ENCODE data around the gene PHLDB2.

PHLDB2 gene

DNA sequence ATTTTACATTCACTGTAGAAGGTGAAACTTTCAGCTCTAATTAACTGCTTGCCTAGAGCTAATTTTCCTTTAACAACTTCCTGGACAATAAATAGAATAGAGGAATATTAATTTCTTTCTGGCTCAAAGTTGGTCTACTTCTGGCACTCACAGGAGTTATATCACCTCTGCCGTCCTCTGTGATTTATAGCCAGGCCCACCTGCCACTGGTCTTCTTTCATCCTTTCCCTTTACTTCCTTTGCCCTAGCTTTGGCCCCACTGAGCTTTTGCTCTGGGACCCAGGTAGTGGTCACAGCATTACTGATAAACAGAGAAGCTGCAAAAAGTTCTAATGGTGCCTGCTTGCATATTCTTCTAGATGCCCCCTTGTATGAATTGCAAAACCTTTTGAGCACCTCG, 70.4 kb downstream of the PHLDB2 start:
- DNase-seq, result no peak

DNA sequence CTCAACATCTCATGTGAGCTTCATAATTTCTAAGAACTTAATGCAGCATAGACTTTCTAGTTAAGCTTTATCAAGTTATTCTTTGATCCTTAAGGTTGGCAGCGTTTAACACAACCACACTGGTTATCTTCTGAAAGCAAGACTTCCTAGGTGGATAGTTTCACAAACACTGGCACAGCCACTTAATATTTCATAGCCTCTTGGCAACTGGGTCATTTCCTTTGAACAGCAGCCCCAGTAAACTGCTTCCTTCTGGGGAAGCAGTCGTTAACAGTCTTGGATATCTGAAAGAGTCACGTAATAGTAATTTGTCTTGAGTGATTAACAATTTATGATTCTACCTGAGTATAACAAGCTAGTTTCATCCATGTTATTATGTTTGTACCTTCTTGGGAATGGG, 73.9 kb downstream of the PHLDB2 start:
- DNase-seq, result no peak

DNA sequence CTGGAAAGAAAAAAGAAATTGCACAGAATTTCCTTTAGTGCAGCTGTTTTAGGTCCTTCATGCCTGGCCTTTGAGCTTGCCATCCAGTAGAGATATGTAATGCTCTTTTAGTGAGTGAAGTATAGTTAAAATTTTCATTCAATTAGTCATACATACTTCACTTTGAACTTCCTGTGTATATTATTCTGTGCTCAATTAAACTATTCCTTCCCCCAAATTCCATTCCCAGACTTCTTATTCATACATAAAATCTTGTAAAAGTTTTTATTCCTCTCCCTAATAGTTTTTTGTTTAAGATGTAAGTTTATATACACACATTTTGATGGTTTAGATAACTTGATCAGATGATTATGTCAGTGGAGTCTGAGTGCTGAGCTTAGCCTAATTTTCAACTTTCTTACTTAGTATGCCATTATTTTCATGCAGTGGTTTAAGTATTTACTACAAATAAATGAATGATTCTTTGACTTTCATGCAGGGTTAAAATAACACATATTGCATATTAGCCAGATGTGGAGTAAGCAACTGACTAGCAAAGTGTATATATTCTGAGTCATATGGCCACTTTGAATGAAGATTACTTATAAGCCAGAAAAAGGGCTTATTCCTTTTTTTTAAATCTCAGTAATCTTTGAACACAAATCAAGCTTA, 77.3 kb downstream of the PHLDB2 start:
- no peak for DNase-seq

DNA sequence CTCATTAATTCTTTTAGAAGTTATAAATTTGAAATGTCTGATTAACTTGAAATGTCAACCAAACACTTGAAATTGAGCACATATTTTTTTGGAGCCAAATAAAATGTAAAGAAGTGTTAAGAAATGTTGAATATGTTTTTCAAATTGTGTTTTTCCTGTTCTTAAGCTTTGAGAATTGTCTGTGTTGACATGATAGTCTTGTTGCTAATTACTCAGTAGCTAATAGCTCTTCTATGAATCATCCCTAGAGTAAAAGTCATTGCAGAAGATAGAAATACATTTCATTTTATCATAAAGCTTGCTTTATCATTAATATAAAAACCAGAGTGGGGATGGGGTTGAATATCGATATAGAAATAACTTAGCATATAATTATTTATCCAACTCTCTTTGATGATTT, 77.9 kb downstream of the PHLDB2 start:
- DNase-seq, result no peak

DNA sequence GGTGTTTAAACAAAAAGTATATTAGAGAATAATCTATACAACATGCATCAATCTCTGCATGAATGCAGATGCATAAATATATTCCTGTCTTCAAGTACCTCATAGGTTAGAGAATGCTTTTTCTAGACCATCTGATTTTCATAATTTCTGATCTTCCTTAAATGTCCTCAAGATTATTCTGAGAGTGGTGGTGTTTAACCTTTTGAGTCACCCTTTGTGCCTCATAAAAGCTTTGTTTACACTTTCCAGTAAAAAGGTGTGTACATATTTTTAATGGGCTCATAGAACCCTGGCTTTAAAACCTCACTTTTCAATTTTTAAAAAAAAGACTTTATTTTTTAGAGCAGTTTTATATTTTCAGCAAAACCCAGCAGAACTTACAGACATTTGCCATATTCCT, 78.8 kb downstream of the PHLDB2 start:
- no peak for DNase-seq

DNA sequence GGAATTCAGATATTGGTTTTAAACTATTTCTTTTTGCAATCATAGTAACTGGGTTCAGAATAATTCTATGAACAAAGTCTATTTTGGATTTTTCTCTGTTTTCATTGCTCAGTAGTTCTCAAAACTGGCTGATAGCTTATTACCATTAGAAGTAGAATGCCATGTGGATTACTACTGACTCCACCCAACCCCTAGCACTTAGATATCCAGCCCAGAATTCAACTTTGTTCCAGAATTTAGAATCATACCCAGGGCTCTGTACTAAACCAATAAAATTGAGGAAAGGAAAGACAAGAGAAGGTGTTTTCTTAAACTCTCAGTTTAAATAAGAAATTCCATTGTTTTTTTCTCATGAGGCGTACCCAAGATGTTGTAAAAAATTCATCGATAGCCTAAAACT, 80.8 kb downstream of the PHLDB2 start:
- no peak for DNase-seq

DNA sequence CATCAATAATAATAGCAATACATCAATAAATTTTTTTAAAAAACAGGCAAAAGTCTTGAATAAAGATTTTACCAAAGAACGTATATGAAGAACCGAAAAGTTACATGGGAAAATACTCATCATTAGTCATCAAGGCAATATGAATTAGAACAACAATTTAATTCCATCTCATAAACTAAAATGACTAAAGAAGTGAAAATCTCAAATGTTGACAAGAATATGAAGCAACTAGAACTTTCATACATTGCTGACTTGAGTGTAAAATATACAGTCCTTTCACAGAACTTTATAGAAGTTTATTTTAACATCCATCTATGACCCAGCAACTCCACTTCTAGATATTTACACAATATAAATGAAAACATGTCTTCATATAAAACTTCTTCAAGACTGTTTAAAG, 84.5 kb downstream of the PHLDB2 start:
- DNase-seq, result no peak

DNA sequence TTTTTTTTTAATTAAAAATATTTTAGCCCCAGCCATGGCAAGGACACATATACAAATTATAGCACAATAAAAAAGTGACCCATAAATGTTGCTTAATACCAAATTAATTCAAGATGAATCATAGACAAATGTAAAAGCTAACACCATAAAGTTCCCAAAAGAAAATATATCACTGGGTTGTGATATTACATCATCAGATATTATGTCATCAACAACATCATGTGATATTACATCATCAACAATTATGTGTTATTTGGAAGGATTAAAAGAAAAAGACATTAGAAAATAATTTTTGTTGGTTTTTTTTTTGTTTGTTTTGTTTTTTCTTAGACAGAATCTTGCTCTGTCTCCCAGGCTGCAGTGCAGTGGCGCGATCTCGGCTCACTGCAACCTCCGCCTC, 85.3 kb downstream of the PHLDB2 start:
- no peak for DNase-seq

DNA sequence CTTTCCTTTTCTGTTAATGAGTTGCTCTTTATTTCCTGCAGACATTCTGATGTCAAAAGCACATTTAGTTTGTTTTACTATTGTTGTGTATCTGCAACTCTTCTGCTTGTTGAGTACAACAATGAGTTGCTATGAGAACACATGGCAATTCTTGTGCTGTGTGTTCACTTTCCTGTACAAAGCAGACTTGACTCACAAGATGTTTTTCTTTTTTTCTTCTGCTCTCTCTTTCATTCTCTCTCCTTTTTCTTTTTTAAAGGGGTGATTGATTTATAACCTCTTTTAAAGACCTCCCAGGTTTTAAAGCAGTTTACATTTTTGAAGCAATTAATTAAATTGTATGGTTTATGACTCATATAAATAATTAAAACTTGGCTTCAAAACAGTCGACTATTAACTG, 88.2 kb downstream of the PHLDB2 start:
- no peak for DNase-seq

DNA sequence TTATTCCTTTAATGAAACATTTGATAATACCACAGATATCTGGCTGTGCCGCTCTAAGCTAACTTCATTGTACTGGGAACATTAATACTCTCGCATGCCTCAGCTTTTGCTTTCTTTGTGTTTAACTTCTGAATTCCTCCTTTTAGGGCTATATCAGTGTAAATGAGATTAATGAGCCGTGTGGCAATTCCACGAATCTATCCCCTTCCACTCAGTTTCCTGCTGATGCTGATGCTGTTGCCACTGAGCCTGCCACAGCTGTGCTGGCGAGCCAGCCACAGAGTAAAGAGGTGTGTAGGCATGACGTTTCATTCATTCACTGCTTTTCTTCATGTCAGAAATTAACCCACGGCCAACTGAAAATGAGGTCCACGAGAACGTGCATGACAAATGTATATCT, 89.7 kb downstream of the PHLDB2 start:
- DNase-seq, result no peak

DNA sequence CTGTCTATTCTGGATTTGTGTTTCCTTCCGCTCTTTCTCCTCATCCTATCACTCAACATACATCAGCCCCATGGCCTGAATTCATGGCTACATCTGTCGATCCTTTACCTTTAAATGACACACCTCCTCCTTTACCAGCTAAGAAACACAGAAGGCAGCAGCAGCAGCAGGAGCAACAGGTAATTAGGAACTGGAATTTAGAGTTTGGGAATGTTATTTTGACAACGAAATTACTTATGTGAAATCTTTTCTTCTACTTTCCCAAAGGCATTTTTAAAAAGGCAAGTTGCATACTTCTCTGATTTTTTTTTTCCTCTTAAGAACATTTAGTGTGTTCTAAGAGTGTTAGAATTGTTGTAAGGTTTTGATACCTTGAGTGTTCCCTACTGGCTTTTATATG, 90.6 kb downstream of the PHLDB2 start:
- DNase-seq, result no peak

DNA sequence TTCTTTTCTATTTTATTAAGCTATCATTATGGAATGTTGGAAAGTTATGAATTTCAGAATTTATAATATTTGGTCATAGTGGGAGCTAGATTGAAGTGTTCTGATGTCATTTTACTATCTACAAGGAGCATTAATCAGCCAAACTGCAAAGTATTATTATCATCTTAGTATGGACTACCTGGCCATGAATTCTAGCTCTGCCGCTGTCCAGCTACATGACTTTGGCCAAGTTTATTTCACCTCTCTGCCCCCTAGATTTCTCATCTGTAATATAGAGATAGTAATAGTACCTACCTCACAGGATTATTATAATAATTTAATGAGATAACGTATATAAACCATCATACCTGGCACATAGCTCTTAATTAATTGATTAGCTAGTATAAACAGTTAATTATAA, 92.0 kb downstream of the PHLDB2 start:
- DNase-seq, result no peak

DNA sequence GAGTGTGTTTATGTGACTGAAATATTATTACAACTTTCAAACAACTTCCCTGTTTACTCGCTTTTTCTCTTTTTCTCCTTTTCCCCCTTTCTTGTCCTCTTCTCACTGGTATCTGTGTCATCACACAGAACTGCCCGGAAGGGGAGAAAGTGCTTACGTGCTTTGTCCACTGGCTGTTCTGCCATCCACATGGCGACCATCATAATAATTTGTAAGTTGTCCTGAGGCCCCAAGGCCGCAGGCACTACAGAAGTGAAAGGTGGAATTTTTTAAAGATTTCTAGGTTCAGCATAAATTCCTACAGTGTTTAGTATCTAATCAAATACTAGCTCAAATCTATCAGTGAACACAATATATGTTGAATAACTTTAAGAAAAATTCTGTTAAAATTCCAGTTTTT, 93.0 kb downstream of the PHLDB2 start:
- DNase-seq, result no peak

DNA sequence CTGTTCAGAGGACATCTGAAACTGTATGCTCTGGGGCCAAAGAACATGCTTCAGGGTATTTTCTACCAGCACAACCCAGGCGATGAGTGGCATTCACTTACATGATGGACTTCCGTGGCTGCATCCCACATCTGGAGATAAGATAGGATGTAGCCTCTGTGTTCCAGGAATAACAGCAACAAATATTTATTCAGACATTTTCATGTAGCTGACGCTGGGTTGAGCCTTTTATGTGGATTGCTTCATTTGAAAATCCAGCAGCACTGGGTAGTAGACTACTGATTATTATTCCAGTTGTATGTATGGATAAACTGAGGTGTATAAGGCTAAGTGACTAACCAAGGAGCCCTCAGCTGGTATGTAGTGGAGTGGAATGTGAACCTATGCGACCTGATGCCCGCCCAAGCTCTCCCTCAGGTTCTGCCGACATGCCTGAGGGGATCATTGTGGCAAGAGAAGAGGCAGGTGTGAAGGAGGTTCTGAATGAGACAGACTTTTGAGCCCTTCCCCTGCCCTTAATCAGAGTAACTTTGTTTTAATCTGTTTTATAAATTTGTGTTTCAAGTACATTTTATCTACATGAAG, 93.9 kb downstream of the PHLDB2 start:
- no peak for DNase-seq

DNA sequence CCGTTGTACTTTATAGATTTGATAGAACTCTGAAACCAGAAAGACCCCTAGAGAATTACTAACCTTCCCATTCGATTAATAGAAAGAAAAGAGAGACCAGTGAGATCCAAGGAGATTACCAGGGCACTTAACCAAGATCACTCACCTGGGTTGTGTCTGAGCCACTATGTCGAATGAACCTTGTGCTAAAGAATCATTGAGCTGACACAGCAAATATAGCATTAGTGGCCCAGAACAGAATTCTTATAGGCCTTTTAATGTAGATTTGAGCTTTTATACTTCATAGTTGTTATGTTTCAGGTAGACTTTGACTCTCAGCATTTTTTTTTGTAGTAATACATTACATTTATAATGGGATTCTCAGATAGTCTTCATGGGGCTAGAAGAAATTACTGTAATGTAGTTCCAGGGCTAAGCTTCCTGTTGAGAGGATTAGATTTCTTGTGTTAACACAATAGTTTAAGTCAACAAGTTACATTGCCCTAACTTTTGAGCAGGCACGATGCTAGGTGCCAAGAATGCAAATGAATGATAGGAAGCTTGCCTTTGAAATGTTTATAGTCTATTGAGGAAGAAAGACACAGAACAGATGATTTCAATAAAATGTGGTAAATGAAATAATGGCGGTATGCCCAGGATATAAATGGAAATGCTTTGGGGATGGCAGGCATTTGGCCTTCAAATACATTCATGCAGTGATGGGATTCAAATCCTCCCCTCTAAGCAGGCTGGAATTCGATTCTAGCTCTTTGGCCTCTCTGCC, 95.3 kb downstream of the PHLDB2 start:
- DNase-seq, result no peak

DNA sequence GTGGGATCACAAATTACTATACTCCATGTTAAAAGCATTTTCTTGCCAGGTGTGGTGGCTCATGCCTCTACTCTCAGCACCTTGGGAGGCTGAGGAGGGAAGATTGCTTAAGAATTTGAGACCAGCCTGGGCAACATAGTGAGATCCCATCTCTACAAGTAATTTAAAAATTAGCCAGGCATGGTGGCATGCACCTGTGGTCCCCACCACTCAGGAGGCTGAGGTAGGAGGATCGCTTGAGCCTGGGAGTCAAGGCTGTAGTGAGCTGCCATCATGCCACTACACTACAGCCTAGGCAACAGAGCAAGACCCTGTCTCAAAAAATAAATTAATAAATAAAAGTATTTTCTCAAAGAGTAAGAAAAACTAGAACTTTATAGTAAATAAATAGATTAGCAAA, 96.8 kb downstream of the PHLDB2 start:
- DNase-seq, result no peak

DNA sequence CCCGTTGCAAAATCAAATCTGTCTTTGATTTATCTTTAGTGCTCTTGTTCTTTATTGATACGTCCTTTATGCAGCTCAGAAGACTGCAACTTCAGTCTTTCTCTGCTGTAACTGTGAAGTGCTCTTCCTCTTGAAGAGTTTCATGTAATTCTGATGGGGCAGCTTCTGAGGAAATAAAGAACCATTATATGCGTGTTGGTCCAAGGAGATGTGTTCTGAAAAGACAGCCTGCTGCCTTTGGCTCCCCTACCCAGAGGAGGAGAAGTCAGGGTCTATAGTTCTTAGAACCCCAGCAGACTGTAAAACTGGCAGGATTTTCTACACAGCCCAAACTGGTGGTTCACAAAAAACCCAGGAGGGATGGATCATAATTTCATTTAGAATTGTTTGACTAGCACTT, 97.4 kb downstream of the PHLDB2 start:
- no peak for DNase-seq

DNA sequence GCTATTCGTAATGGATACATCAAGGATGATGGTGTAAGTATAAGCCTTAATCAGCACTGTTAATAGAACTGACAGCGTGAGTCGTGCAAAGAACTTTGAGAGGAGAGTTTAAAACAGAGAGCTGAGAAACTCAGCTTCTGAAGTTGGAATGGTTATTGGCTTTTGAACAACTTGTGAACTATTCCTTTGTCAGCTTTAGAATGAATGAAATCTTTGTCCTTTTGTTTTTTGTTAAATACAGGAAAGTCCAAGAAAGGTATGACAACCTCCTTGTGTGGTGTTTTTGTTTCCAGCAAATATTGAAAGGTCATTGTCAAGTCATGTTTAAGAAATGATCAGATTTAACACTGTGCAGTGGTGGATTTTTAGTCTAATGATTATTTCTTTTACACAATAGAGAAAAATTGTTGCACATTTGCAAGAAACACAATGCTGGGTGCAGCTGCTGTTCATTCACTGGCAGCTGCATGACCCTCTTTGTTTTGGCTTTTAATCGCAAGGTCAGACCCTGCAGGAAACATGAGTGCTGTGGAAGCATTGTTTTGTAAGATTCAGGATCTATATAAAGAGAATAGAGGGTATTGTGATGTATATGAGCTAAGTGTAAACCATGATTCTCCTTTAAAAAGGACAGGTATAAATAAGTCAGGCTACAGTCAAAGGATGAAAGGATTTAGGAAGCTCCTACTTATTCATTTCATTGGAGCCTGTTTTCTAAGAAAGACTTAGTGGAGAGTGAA, 98.1 kb downstream of the PHLDB2 start:
- DNase-seq, result peak; percentile 30

DNA sequence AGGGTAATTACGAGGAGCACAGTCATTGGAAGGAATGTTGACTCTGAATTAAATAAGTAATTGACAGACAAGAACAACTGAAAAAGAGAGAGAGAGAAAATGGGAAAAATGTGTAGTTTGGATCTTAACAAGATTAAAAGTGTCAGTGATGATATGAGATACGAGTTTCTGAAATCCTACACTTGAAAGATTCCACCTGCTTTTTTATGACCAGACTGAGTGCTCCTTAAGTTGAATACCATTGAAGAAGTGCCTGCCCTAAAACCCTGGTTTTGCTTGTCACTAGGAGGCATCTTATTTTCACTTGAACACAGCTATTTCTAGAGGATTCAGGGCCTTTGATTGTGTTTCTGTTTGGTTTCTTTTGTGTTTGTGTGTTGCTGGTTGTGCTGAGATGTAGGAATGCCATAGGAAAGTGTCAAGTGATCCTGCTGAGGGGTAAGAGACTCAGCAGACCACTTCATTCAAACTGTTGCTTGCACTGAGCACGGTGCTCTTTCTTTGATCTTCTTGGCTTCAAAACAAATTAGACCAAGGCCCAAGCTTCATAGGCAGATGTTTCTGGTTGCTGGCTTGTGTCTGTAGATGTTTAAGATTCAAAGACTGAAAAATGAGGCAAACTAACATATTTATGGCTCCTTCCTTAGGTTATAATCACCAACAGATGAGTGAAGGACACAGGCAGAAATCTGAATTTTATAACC, 102.5 kb downstream of the PHLDB2 start:
- DNase-seq, result no peak

DNA sequence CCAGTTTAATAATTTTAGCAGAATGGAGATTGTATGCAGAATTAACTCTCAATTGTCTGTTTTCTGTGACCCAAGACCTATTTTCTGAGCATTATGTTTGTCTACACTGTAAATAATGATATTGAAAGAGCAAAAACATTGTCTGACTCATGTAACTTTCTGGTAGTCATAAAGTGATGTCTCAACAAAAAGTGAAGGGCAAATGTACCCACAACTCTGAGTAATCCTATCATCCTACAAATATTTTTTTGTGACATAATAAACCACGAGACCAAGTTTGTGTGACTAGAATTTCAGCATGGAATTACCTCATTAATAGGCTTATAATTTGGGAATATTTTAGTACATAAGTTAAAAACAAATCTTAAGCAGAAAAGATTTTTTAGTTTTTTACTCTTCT, 104.4 kb downstream of the PHLDB2 start:
- DNase-seq, result no peak

DNA sequence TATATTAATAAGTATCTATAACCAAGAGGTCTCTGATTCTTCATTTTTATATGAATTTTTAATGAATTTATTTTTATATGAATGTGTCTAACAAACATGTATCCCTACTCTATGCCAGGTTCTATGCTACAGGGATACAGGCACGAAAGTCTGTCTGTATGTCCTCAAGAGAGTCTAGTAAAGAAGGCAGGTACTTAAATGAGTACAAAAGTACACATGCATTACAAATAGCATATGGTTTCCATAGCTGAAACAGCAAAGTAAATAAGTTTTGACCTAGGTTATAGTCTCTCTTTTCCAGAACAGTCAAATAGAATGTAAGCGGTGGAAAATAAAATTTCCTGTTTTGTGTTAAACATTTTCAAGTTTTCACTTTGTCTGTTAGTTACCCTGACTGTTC, 106.4 kb downstream of the PHLDB2 start:
- DNase-seq, result no peak

DNA sequence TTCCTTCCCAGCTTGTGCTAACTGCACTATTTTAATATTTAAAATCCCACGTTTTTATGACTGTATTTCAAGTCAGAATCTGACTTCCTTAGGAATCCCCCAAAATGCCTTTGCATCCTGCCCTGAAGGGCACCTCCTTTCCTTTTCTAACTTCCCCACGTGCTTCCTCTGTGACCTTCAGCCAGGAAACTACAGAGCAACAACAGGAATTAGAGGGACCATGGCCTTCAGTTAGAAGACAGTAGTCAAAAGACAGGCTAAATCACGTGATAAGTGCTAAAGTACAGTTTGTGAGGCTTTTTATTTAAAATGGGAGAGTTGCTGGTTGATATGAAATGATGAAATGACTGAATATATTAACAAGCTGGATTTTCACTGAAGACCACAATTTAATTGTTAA, 108.0 kb downstream of the PHLDB2 start:
- DNase-seq, result no peak

DNA sequence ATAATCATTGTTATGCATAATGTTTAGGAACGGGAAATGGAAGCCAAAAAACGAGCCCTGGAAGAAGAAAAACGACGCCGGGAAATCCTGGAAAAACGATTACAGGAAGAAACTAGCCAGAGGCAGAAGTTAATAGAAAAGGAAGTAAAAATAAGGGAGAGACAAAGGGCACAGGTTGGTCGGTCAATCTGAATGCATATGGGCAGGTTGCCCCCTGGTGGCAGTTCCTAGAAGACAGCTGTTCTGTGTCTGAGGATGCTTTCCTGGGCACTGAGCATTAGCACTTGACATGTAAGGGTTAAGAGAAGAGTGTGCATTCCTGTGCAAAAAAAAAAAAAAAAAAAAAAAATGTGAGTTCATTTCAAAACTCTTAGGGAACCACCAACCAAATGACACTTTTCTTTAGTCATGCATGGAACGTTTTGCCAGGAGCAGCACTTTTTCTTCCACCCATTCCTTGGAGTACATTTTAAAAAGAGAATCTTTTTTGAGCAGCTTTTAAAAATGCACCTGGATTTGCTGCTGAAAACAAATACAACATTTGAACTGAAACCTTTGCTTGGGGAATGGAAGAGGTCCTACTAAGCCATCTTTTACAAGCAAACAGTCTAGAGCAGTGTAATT, 108.7 kb downstream of the PHLDB2 start:
- peak; percentile 82 for DNase-seq
